Fibroblast of lung (primary cell): ENCODE measurements around the gene NYAP1.

ENCODE experiments used
- EZH2 ChIP-seq: IDR thresholded peaks from 2 replicates; pipeline ENCODE4 v1.5.1; 2012; ENCODE audit warnings: low read length, control low read depth, mild to moderate bottlenecking; ENCODE audit errors: missing control alignments
- TF ChIP-seq, protein P1 (sequence below), 2 donors: IDR thresholded peaks in 1 of 2; conservative IDR thresholded peaks in 1 of 2; 1 replicate in 1 of 2; 2 replicates in 1 of 2; pipeline ENCODE4 v1.5.1; 2011 to 2012; ENCODE audit warnings: low read length in 2 of 2, control low read depth in 1 of 2, inconsistent platforms in 1 of 2, low read depth in 1 of 2, mild to moderate bottlenecking in 1 of 2

- TF ChIP-seq, protein P1, sequence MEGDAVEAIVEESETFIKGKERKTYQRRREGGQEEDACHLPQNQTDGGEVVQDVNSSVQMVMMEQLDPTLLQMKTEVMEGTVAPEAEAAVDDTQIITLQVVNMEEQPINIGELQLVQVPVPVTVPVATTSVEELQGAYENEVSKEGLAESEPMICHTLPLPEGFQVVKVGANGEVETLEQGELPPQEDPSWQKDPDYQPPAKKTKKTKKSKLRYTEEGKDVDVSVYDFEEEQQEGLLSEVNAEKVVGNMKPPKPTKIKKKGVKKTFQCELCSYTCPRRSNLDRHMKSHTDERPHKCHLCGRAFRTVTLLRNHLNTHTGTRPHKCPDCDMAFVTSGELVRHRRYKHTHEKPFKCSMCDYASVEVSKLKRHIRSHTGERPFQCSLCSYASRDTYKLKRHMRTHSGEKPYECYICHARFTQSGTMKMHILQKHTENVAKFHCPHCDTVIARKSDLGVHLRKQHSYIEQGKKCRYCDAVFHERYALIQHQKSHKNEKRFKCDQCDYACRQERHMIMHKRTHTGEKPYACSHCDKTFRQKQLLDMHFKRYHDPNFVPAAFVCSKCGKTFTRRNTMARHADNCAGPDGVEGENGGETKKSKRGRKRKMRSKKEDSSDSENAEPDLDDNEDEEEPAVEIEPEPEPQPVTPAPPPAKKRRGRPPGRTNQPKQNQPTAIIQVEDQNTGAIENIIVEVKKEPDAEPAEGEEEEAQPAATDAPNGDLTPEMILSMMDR (conservative IDR thresholded peaks at IDR 0.05 in 1 of 2, IDR thresholded peaks at IDR 0.05 in 1 of 2; ENCODE audit: low read depth in 1 of 2, low read length in 2 of 2) = no peak
- TF ChIP-seq EZH2 = no peak
These were observed 55.8 kb downstream of the NYAP1 start for GRCh38 chr7:100539436-100540006.
